ENCODE data around the gene C2CD5. TPM values are rescaled to one million over a fixed set of nuclear protein-coding genes. Genes with fewer than 3 reads are reported as not detected.

Gene C2CD5
- total and polyA plus RNA-seq, 2 donors (not counting 1 experiment from before 2014, with no cell fraction given) = 24.6 to 61.7 TPM

DNA sequence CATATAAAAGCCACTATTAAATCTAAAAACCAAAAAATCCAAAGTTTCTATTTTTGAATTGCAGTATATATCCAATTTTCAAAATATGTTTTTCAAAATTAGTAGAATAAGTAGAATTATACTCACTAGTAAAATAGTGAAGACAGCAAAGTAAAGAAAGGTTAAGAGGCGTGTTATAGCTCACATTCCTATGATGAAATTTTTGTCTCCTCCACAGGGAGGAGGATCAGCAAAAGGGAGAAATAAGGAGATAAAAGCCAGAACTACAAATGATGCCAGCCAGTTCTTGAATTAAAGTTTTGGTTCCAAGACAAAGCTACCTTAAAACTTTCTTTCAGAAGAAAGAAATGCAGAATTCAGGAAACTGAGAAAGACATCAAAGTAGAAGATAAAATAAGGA lies 50.0 kb downstream of the C2CD5 start:
- no peaks in the 10 kb centered on the region for H3K9me3 Mint-ChIP-seq (ENCODE audit: insufficient read depth)
- Histone ChIP-seq H3K4me3 (ENCODE audit: control extremely low read depth in 1 of 5, extremely low read depth in 1 of 5, insufficient read depth in 1 of 5, low read depth in 2 of 5, low read length in 4 of 5) (no peak overlapping the region), H2AFZ (ENCODE audit: insufficient read depth, low read depth, low read length, poor library complexity, severe bottlenecking) (no peak overlapping the region), H3K4me2 (replicated peaks; ENCODE audit: low read depth, low read length, poor library complexity, severe bottlenecking) (no peak overlapping the region), H3K79me2 (ENCODE audit: control insufficient read depth, insufficient read depth, low read length) (no peaks in the 10 kb centered on the region), H3K36me3 (replicated peaks in 1 of 2; ENCODE audit: control extremely low read depth in 1 of 2, control insufficient read depth in 1 of 2, extremely low read depth in 1 of 2, insufficient read depth in 2 of 2, low read length in 1 of 2) (peaks cover 12 to 18% of the 10 kb centered on the region in 2 experiments), H3K27ac (ENCODE audit: low read length in 2 of 2) (no peak overlapping the region), H3K4me1 (ENCODE audit: control insufficient read depth in 2 of 2, insufficient read depth in 2 of 2, low read length in 2 of 2) (no peaks in the 10 kb centered on the region), H3K27me3 (replicated peaks in 1 of 4; ENCODE audit: control extremely low read depth in 1 of 4, control insufficient read depth in 3 of 4, insufficient read depth in 4 of 4, low read length in 3 of 4) (no peaks in the 10 kb centered on the region), H3K9me3 (ENCODE audit: control extremely low read depth in 1 of 3, control insufficient read depth in 2 of 3, insufficient read depth in 1 of 3, low read length in 2 of 3) (no peaks in the 10 kb centered on the region), H4K20me1 (ENCODE audit: control insufficient read depth, insufficient read depth, low read length, poor library complexity, severe bottlenecking) (no peaks in the 10 kb centered on the region), H3K9ac (ENCODE audit: low read length) (no peak overlapping the region)
- TF ChIP-seq EZH2 (IDR thresholded peaks at IDR 0.05; ENCODE audit: borderline replicate concordance, insufficient read depth, low read depth, low read length, poor library complexity, severe bottlenecking) = no peak
- TF ChIP-seq, protein P1, sequence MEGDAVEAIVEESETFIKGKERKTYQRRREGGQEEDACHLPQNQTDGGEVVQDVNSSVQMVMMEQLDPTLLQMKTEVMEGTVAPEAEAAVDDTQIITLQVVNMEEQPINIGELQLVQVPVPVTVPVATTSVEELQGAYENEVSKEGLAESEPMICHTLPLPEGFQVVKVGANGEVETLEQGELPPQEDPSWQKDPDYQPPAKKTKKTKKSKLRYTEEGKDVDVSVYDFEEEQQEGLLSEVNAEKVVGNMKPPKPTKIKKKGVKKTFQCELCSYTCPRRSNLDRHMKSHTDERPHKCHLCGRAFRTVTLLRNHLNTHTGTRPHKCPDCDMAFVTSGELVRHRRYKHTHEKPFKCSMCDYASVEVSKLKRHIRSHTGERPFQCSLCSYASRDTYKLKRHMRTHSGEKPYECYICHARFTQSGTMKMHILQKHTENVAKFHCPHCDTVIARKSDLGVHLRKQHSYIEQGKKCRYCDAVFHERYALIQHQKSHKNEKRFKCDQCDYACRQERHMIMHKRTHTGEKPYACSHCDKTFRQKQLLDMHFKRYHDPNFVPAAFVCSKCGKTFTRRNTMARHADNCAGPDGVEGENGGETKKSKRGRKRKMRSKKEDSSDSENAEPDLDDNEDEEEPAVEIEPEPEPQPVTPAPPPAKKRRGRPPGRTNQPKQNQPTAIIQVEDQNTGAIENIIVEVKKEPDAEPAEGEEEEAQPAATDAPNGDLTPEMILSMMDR (IDR thresholded peaks at IDR 0.05) = no peak
- no peak overlapping the region for H3K27ac Mint-ChIP-seq
- intact Hi-C loops (cut with micrococcal nuclease) = no loop called here
- ATAC-seq (ENCODE audit: low read depth) = no peak
- no peak overlapping the region for H3K4me3 Mint-ChIP-seq
- POLR2A ChIA-PET = no interaction called here
- H3K4me1 Mint-ChIP-seq = no peaks in the 10 kb centered on the region
- WGBS (ENCODE audit: insufficient coverage) = no CpG with 5 or more reads among the region's 1 CpG
- no peak for DNase-seq
- CTCF ChIA-PET = interaction anchor here (0.6 kb wide), 1 partner anchor 814 kb away, joined by 5 read pairs; no protein-coding TSS in a partner anchor
- no peaks in the 10 kb centered on the region for H3K27me3 Mint-ChIP-seq

DNA sequence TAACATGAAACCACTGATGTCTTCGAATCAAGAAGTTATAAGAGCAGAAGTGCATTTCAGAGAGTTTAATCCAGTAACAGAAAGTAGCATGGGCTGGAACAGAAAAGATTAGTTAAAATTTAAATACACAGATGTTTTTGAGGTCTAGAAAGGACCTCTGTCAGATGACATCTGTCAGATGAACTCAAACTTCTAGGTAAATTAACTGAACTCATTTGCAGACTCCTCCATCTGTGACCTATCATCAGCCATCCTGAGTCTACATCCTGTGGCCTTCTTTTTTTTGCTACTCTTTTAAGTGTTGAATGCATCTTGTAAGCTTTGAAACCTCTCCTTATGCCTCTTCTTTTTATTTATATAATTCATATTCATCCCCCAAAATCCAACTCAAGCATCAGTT lies 53.3 kb downstream of the C2CD5 start:
- Histone ChIP-seq H3K4me1 (ENCODE audit: control insufficient read depth in 2 of 2, insufficient read depth in 2 of 2, low read length in 2 of 2) (no peaks in the 10 kb centered on the region), H3K36me3 (replicated peaks in 1 of 2; ENCODE audit: control extremely low read depth in 1 of 2, control insufficient read depth in 1 of 2, extremely low read depth in 1 of 2, insufficient read depth in 2 of 2, low read length in 1 of 2) (peaks cover 18 to 21% of the 10 kb centered on the region in 2 experiments), H3K4me2 (replicated peaks; ENCODE audit: low read depth, low read length, poor library complexity, severe bottlenecking) (no peak overlapping the region), H2AFZ (ENCODE audit: insufficient read depth, low read depth, low read length, poor library complexity, severe bottlenecking) (no peak overlapping the region), H4K20me1 (ENCODE audit: control insufficient read depth, insufficient read depth, low read length, poor library complexity, severe bottlenecking) (no peaks in the 10 kb centered on the region), H3K4me3 (ENCODE audit: control extremely low read depth in 1 of 5, extremely low read depth in 1 of 5, insufficient read depth in 1 of 5, low read depth in 2 of 5, low read length in 4 of 5) (no peak overlapping the region), H3K9ac (ENCODE audit: low read length) (no peak overlapping the region), H3K27ac (ENCODE audit: low read length in 2 of 2) (no peak overlapping the region), H3K27me3 (replicated peaks in 1 of 4; ENCODE audit: control extremely low read depth in 1 of 4, control insufficient read depth in 3 of 4, insufficient read depth in 4 of 4, low read length in 3 of 4) (no peaks in the 10 kb centered on the region), H3K9me3 (ENCODE audit: control extremely low read depth in 1 of 3, control insufficient read depth in 2 of 3, insufficient read depth in 1 of 3, low read length in 2 of 3) (no peaks in the 10 kb centered on the region), H3K79me2 (ENCODE audit: control insufficient read depth, insufficient read depth, low read length) (no peaks in the 10 kb centered on the region)
- WGBS (ENCODE audit: insufficient coverage) = no CpG with 5 or more reads among the region's 1 CpG
- Mint-ChIP-seq H3K4me1 (no peaks in the 10 kb centered on the region), H3K27ac (no peak overlapping the region), H3K27me3 (no peaks in the 10 kb centered on the region), H3K9me3 (ENCODE audit: insufficient read depth) (no peaks in the 10 kb centered on the region), H3K4me3 (no peak overlapping the region)
- no peak for TF ChIP-seq EZH2 (IDR thresholded peaks at IDR 0.05; ENCODE audit: borderline replicate concordance, insufficient read depth, low read depth, low read length, poor library complexity, severe bottlenecking)
- TF ChIP-seq, protein P1 (IDR thresholded peaks at IDR 0.05) = no peak
- CTCF ChIA-PET = interaction anchor here (1.1 kb wide), 1 partner anchor 48 kb away, joined by 3 read pairs; no protein-coding TSS in a partner anchor
- DNase-seq = no peak
- intact Hi-C loops (cut with micrococcal nuclease) = no loop called here
- POLR2A ChIA-PET = no interaction called here
- ATAC-seq (ENCODE audit: low read depth) = no peak

Data from B cell (primary cell).